ENCODE results near the gene CD80.

Gene CD80

GRCh38 chr3:119542168-119542767 lies 17.1 kb downstream of the CD80 start:
- no peak for DNase-seq

DNA sequence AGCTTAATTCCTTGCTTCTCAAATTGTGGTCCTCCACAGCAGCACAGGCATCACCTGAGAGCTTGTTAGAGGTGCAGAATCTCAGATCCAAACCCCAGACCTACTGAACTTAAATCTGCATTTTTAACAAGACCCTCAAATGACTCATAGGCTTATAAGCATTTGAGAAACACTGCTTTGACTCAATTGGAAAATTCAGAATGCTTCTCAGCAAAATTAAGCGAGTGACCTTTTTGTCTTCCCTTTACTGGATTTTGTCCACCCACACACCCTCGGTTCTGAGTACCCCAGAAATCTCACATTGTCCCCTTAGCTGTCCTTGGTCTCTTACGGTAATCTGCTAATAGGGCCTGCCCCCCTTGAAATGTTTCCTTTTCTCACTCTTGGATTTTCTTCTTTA lies 17.9 kb downstream of the CD80 start:
- no peak for DNase-seq

DNA sequence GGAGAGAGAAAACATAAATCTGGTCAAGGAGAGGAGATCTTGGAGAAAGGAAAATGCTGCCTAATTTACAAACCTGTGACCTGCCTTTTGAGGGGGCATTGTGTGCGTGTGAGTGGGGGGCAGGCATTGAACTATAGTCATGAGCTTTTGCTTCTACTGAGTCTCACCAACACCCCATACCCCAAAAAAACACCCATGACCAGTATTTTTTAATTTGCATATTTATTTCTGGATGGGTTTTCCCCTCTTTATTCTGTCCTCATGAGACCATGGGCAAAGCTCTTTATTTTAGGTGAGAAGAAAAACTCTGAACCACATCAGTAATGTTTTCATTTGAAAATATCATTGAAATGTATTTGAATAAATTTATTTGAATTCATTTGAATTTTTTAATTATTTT lies 20.6 kb downstream of the CD80 start:
- DNase-seq, result no peak

DNA sequence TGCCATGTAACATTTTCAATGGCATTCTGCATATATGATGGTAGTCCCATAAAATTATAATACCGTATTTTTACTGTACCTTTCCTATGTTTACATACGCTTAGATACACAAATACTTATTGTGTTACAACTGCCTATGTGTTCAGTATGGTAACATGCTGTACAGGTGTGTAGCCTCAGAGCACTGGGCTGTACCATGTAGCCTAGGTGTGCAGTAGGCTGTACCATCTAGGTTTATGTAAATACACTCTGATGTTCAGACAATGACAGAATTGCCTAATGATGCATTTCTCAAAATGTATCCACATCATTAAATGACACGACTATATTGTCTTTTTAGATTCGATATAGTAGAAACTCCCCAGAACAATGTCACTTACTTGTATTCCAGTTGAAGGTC lies 22.7 kb downstream of the CD80 start:
- DNase-seq, result no peak

DNA sequence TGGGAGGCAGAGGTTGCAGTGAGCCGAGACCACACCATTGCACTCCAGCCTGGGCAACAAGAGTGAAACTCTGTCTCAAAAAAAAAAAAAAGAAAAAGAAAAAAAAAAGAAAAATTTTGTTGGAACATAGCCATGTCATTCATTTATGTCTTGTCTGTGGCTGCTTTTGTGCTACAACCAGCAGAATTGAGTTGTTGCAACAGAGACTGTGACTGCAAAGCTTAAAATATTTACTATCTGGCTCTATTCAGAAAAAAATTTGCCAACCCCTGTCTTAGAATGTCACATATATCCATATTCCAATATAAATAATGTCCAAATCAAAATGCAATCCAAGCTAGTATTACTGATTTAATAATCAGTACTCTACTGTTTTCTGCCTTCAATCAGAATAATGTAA lies 25.1 kb downstream of the CD80 start:
- DNase-seq, result no peak

DNA sequence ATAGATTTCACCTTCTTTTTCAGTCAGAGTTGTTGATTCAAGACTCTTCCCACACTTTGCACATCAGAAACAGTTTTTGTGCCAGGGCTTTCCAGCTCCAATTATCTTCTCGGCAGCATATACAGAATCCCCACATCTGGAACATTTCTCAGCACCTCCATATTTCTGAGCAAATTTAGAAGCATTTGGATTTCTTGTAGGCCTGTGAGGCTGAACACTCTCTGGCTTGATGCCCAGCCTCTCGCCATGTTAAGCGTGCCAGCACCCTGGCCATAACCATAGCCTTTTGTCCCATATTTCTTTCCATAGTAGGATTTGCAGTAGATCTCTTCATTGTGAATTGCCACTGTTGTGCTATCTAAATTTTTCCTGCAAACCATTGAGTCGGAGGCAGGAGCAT lies 28.3 kb downstream of the CD80 start:
- no peak for DNase-seq

DNA sequence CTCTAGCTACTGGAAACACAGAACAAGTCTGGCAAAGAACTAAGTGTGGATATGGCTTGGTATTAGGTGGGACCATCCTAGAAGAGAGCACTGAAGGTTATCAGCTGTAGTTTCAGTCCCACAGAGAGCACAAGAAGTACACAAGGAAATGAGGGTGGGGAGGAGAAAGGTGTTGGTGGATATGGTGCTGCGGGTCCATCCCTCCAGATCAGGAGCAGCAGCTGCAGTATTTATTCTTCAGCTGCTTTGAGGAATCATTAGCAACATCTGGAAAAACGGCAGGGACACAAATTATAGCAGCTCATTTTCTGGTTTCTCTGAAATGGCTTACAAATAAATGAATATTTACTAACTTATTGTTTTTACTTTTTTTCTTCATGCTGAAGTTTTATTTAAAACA lies 29.0 kb downstream of the CD80 start:
- no peak for DNase-seq

DNA sequence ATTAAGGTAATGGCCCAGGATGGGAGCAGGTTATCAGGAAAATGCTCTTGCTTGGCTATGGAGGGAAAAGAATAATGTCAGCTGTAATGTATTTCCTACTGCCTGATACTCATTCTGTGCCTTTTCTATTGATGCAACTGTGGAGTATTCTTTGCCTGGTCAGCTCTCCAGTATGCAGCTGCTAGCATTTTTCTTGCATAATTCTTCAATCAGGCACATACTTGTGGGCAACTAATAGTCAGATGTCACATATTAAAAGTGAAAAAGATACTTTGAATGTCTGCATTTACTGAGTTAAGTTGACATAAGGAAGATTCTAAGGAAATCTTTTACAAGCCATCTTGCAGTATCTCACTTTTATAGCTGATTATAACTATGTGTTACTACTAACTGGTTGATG lies 29.5 kb downstream of the CD80 start:
- DNase-seq, result no peak

DNA sequence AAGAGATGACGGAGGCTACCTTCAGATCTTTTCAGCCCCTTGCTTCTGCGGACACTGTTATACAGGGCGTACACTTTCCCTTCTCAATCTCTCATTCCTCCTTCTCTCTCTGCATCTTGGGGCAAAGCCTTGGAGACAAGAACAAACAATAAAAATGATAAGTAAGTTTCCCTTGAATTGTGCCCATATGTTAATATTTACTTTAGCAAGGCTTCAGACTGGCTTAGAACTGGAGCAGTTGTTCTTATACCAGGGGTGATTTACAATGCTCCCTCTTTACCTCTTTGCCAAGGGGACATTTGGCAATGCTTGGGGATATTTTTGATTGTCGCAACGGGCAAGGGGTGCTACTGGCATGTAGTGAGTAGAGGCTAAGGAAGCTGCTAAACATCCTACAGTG lies 31.7 kb downstream of the CD80 start:
- DNase-seq, result no peak

DNA sequence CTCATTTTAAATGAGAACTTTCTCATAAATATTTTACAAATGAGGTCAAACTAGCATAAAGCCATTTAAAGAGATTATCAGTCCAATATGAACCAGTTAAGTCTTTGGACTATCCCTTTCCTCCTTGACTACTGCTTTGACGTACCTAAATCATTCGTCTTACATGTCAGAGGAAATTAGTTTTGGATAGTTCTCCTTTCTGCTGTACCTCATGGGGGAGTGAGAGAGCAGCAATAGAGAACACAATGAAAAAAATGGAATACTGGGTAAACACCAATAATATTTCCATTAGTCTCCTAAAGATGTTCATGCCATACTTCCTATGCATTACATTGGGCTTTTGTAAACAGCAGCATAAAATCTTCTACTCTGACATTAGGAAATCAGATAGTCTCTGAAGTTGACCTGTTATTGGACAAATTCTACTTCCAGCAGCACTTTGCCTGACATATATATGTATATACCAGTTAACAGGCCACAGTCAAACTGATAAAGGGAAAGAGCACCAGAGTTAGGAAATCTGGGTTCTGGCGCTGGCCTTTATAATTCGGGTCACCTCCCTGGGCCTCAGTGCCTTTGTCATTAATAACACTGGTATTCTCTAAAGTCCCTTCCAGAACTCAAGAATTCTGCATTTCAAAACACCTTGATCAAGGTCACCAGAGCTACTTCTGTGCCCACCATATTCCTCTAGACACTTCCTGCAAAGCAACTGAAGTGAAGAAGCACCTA lies 34.3 kb downstream of the CD80 start:
- no peak for DNase-seq

GRCh38 chr3:119518026-119518425 lies 41.4 kb downstream of the CD80 start:
- no peak for DNase-seq

DNA sequence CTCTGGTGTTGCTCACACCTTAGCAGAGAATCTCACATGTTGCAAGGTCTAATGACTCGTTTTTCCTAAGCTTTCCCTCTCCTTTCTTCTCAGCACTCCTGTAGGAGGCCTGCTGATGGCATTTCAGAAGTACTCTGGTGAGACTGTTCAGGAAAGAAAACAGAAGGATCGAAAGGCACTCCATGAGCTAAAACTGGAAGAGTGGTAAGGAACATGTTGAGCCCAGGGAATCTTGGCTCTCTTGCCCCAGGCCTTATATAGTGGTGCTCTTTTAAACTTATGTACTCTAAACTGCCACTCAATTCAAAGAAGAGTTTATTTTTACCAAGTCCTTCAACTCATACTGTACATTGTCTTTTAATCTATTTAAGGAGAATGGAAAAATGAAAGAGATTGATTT lies 42.3 kb downstream of the CD80 start:
- no peak for DNase-seq

GRCh38 chr3:119514637-119515036 lies 44.8 kb downstream of the CD80 start:
- no peak for DNase-seq

- no peak for DNase-seq
These were observed 48.7 kb downstream of the CD80 start for GRCh38 chr3:119510690-119511089.

- no peak for DNase-seq
These were observed 51.1 kb downstream of the CD80 start for GRCh38 chr3:119508172-119508845.

DNA sequence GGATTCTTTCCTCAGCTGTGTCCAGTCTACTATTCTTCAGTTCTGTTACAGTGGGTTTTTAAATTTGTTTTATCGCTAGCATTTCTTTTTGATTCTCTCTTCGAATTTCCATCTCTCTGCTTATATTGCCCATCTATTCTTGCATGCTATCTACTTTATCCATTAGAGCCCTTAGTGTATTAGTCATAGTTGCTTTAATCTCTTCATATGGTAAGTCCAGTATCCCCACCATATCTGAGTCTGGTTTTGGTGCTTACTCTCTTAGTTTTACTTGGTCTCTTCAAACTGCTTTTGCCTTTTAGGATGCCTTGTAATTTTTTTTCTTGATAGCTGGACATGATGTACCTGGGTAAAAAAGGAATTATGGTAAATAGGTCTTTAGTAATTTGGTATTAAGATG lies 52.0 kb downstream of the CD80 start:
- no peak for DNase-seq

DNA sequence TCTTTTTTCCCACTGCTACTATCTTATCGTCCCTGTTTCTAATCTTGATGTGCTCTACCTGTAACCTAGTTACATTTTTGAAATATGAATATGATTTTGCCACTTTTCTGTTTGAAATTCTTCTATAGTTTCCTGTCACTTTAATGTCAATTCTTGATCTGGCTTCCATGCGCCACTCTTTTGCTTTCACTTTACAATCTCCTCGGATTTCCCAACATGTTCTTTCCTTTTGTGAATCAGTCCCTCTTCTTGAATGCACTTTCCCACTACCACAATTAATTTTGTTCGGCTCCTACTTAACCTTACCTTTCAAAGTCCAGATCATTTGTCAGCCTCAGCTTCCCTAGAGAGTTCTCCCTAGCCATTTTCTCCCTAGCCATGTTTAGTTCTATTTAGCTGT lies 52.8 kb downstream of the CD80 start:
- DNase-seq, result no peak

DNA sequence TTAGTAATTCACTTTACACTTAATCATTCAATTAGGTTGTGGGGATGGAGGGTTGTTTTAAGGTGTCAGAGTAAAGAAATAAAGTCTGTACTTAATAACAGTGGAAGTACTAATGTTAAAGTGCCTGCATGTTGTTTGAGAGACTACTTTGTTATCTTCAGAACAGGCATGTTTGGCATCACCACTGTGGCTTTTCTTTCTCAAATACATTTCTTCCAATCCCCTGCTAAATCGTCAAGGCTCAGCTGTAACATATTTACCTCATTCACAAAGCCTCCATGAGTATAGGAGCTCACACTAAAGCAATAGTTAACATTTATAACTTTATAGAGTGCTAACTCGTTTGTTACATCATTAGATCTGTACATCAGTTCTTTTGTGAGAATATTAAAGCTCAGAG lies 58.5 kb downstream of the CD80 start:
- DNase-seq, result no peak

DNA sequence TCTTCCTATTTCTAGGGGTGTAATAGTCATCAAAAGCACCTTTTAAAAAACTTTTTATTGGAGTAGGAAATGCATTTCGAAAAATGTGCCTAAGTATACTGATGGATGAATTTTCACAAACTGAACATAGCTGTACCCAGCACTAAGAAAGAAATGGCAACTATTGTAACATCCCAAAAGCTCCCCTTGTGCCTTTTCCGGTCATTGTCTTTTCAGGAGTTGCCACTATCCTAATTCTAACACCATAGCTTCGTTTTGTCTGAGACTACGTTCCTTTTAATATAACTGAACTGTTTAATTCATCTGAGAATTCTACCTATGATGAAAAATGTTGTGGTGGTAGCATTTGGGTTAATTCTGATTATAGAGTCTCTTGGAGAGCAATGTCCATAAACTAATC lies 59.1 kb downstream of the CD80 start:
- DNase-seq, result no peak

DNA sequence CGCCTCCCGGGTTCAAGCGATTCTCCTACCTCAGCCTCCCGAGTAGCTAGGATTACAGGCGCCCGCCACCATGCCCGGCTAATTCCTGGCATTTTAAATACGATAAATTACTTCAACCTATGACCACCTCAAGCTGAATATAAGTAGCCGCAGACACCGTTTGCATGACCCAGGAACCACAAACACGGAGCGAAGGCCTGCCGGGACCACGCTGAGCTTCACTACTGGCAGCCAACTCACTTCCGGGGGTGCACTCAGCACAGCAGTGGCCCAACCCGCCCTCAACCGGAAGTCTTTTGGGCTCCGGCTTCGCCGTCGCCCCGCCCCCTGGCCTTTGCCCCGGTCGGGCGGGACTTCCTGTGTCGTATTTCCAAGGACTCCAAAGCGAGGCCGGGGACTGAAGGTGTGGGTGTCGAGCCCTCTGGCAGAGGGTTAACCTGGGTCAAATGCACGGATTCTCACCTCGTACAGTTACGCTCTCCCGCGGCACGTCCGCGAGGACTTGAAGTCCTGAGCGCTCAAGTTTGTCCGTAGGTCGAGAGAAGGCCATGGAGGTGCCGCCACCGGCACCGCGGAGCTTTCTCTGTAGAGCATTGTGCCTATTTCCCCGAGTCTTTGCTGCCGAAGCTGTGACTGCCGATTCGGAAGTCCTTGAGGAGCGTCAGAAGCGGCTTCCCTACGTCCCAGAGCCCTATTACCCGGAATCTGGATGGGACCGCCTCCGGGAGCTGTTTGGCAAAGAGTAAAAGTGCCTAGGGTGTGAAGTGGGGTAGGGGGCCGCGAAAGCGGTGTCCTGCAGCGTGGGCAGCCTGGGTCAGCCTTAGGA lies 61.0 kb downstream of the CD80 start, which contains the start of gene TIMMDC1:
Gene TIMMDC1 (plus strand): TSS at position 362 of the 826 bp plus-strand sequence. CDS start 187 bp downstream, at position 549.
- peak; percentile 98 for DNase-seq

- no peak for DNase-seq
These were observed 61.6 kb downstream of the CD80 start for GRCh38 chr3:119497820-119498185.

DNA sequence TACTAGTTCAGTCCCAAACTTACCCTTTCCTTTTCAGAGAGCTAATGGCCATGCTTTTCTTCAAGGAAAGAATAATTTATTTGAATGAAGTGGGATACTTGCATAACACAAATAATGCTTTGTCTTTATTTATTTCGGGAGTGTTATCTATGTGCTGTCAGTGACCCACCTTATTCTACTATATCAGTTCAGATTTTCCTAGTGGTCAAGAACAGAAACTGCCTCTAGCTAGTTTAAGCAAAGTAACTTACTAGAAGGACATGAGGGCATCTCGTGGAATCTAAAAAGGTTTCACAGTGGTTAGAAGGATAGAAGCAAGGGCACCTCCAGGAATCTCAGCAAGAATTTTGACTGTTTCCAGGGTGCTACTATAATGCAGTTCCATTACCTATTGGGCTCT lies 64.8 kb downstream of the CD80 start:
- DNase-seq, result no peak

DNA sequence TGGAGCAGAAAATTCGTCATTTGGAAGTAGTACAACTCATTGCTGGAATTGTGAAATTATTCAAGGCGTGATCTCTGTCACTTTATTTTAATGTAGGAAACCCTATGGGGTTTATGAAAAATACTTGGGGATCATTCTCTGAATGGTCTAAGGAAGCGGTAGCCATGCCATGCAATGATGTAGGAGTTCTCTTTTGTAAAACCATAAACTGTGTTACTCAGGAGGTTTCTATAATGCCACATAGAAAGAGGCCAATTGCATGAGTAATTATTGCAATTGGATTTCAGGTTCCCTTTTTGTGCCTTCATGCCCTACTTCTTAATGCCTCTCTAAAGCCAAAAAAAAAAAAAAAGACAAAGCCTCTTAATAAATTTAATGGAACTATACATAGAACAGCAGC lies 66.6 kb downstream of the CD80 start:
- DNase-seq, result no peak

DNA sequence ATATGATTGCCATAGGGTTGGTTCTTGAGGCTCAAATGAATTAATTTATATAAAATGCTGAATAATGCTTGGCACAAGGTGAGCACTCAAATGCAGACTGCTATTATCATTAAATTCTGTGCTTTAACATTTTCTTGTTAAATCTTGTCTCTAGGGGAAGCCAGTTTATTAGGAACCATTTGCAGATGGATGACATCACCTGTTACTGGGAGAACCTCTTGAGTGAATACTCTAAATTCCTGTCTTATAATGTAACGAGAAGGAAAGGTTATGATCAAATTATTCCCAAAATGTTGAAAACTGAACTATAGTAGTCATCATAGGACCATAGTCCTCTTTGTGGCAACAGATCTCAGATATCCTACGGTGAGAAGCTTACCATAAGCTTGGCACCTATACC lies 67.3 kb downstream of the CD80 start:
- DNase-seq, result no peak
